Transverse colon (tissue), 4 donors: ENCODE results near the gene RWDD1. TPM values are rescaled to one million over a fixed set of nuclear protein-coding genes. Genes with fewer than 3 reads are reported as not detected.
"Not testable (repeated sequence)": the region's sequence is repeated elsewhere in the genome, so short reads cannot be mapped to it uniquely, and the experiment has no call there.

ENCODE experiments used
- DNase-seq: peaks from one replicate; pipeline ENCODE4 v3.0.0-alpha.2; 2019
- H3K27ac ChIP-seq, 4 donors: fragments of 200-600 bp; sonication (generic); 2 replicates each; pipeline ENCODE4 v1.5.1; 2016 to 2018; ENCODE audit warnings: inconsistent platforms in 4 of 4
- H3K27me3 ChIP-seq: fragments of 200-600 bp; sonication (generic); 2 replicates; pipeline ENCODE4 v1.5.1; 2017; ENCODE audit warnings: inconsistent platforms
- H3K36me3 ChIP-seq, 4 donors: fragments of 200-600 bp; sonication (generic); 2 replicates each; pipeline ENCODE4 v1.5.1; 2017 to 2019; ENCODE audit warnings: inconsistent platforms in 4 of 4
- H3K4me1 ChIP-seq, 4 donors: fragments of 200-600 bp; sonication (generic); 2 replicates each; pipeline ENCODE4 v1.5.1; 2017 to 2020; ENCODE audit warnings: inconsistent platforms in 4 of 4
- H3K4me3 ChIP-seq, 4 donors: fragments of 200-600 bp; sonication (generic); 1 replicate in 1 of 4; 2 replicates in 3 of 4; pipeline versions ENCODE4 v1.5.1 to v1.6.1; 2017 to 2019; ENCODE audit warnings: inconsistent platforms in 4 of 4
- H3K9me3 ChIP-seq, 2 donors: fragments of 200-600 bp; sonication (generic); 2 replicates each; pipeline ENCODE4 v1.5.1; 2017 to 2019; ENCODE audit warnings: inconsistent platforms in 2 of 2
- EP300 ChIP-seq: sonication (generic); formaldehyde crosslinking; IDR thresholded peaks from one replicate; pipeline ENCODE4 v1.6.1; 2017; ENCODE audit warnings: antibody characterized with exemption, low read depth
- POLR2A ChIP-seq: fragments of 450-650 bp; IDR thresholded peaks from one replicate; pipeline ENCODE4 v1.6.1; 2016; ENCODE audit warnings: antibody characterized with exemption, mild to moderate bottlenecking, moderate library complexity
- POLR2AphosphoS5 ChIP-seq, 3 donors: sonication (generic); formaldehyde crosslinking; IDR thresholded peaks; one replicate each; pipeline ENCODE4 v1.6.1; 2016; ENCODE audit warnings: antibody characterized with exemption in 3 of 3
- WGBS, 2 donors: methylation state at CpG; one replicate each; pipeline ENCODE4 v1.1.5; 2018; ENCODE audit warnings: low coverage in 1 of 2; 5-methylcytosine and 5-hydroxymethylcytosine counted together
- in situ Hi-C, 4 donors: fragments of 200-750 bp; cut with MboI; loops; one replicate each; pipeline versions ENCODE4 v1.15.0 to v1.15.1; 2017; ENCODE audit warnings: low sequenced_read_pairs in 3 of 4, low pct_ligation_motif_present in 1 of 4, low pct_unique_long_range_greater_than_20kb in 1 of 4
- intact Hi-C: fragments of 100-400 bp; cut with DNase I; formaldehyde crosslinking; loops from one replicate; pipeline ENCODE4 v1.15.1; 2023; ENCODE audit warnings: low total_unique reads
- total RNA-seq, 4 donors: library from RNA; depleted of rRNA; stranded (reverse); fragments of >200 nt; gene quantifications; one replicate each; pipeline ENCODE4 v1.1.0, GENCODE V29; 2016
- TF ChIP-seq, protein P1 (sequence below), 5 experiments: fragments of 200-600 bp in 3 of 5; fragments of 450-650 bp in 2 of 5; sonication (generic) in 3 of 5; IDR thresholded peaks; 1 replicate in 2 of 5; 2 replicates in 3 of 5; pipeline ENCODE4 v1.5.1; 2016 to 2017; ENCODE audit warnings: antibody characterized with exemption in 5 of 5, inconsistent platforms in 3 of 5, mild to moderate bottlenecking in 2 of 5, moderate library complexity in 1 of 5

Gene RWDD1
- total RNA-seq, 4 donors from 2014 or later, result 16.7 to 37.2 (median 30.3) TPM

DNA sequence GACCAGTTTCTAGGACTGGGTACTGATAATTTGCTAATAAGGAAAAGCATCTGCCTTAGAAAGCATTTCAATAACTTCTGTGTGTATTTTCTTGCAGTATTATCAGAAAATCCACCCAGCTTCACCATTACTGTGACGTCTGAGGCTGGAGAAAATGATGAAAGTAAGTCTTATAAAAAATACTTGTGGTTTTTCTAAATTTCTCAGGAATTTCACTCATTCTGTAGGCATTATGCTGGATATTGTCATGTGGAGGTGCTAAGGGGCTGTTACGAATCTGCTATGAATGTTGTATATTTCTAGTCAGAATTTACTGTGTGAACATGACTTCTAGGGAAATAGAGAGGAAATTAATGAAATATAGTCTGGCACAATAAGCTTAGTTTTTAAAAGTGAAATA, 8.9 kb downstream of the RWDD1 start:
- Histone ChIP-seq H3K27ac (no peak overlapping the region), H3K9me3 (no peaks in the 10 kb centered on the region), H3K27me3 (no peaks in the 10 kb centered on the region), H3K36me3 (peaks cover 0 to 24% (median 9%) of the 10 kb centered on the region in 4 donors), H3K4me1 (peaks cover 0 to 14% (median 4%) of the 10 kb centered on the region in 4 donors), H3K4me3 (no peak overlapping the region)
- WGBS, 2 donors, result 85 to 86% methylated on average over 2 of the region's 2 CpGs
- TF ChIP-seq POLR2A (no peak), EP300 (no peak), POLR2AphosphoS5 (IDR thresholded peaks at IDR 0.05) (no peak)
- TF ChIP-seq, protein P1, sequence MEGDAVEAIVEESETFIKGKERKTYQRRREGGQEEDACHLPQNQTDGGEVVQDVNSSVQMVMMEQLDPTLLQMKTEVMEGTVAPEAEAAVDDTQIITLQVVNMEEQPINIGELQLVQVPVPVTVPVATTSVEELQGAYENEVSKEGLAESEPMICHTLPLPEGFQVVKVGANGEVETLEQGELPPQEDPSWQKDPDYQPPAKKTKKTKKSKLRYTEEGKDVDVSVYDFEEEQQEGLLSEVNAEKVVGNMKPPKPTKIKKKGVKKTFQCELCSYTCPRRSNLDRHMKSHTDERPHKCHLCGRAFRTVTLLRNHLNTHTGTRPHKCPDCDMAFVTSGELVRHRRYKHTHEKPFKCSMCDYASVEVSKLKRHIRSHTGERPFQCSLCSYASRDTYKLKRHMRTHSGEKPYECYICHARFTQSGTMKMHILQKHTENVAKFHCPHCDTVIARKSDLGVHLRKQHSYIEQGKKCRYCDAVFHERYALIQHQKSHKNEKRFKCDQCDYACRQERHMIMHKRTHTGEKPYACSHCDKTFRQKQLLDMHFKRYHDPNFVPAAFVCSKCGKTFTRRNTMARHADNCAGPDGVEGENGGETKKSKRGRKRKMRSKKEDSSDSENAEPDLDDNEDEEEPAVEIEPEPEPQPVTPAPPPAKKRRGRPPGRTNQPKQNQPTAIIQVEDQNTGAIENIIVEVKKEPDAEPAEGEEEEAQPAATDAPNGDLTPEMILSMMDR (IDR thresholded peaks at IDR 0.05), result no peak
- intact Hi-C loops, result no loop called here
- DNase-seq, result no peak
- in situ Hi-C loops, result no loop called here

DNA sequence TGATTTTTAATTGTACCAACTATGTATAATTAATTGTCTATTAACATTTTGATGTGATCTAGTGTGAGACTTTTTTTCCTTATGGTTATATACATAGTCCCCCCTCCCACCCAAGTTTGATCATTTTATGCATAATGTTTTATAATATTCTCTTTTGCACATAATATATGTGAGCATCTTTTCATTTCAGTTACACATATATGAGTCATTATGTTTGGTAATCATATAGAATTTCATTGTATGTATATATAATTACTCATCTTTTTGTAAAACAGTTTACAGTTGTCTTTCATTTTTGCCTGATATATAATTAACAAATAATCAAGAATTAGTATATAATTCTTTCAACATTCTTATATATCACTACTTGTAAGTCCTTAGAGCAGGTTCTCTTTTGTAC, 15.0 kb downstream of the RWDD1 start:
- no peak for TF ChIP-seq POLR2AphosphoS5 (IDR thresholded peaks at IDR 0.05)
- intact Hi-C loops, result no loop called here
- DNase-seq, result no peak
- H3K4me1 ChIP-seq, result no peaks in the 10 kb centered on the region
- H3K9me3 ChIP-seq, result no peaks in the 10 kb centered on the region
- H3K27me3 ChIP-seq, result no peaks in the 10 kb centered on the region
- peaks cover 0 to 62% (median 18%) of the 10 kb centered on the region in 4 donors for H3K36me3 ChIP-seq
- H3K4me3 ChIP-seq, result no peak overlapping the region
- in situ Hi-C loops, result no loop called here
- H3K27ac ChIP-seq, result no peak overlapping the region

DNA sequence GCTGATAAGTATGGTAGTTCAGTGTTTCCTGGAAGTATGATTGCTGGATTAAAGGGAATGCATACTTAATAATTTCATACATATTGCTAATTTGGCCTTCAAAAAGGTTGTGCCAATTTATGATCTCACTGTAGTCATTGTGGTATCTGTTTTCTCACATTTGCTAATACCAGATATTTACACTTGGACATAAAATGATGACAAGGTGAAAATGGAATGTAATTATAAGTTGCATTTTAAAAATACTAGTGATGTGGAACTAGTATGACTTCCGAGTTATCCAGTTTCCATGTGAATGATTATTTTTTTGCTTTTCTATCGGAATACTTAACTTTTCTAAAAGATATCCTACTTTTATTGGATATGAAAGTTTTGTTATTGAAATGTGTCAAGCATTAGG, 15.4 kb downstream of the RWDD1 start:
- Histone ChIP-seq H3K4me1 (no peaks in the 10 kb centered on the region), H3K36me3 (peaks cover 0 to 65% (median 21%) of the 10 kb centered on the region in 4 donors), H3K9me3 (no peaks in the 10 kb centered on the region), H3K27ac (no peak overlapping the region), H3K4me3 (no peak overlapping the region), H3K27me3 (no peaks in the 10 kb centered on the region)
- intact Hi-C loops, result no loop called here
- in situ Hi-C loops, result no loop called here
- WGBS, 2 donors, result 93 to 97% methylated on average over 2 of the region's 2 CpGs
- TF ChIP-seq EP300 (no peak), POLR2AphosphoS5 (IDR thresholded peaks at IDR 0.05) (no peak)
- TF ChIP-seq, protein P1 (IDR thresholded peaks at IDR 0.05), result no peak
- DNase-seq, result no peak

DNA sequence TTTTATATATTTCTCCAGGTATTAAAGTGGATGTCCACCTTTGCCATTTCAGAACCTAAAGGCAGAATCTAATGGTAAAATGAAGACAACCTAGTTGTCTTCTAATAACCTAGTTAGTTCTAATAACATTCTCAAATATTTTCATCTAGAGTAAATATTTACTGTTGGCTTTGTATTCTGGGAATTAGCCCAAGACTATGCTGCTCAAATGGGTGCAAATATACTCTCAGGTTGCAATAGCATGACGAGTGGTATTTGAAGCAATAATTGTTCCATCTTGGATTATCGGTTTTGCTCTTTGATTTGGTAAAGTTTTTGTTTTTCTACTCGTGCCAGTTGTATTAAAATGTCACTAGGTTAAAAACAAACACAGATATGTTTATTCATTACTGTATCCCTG, 23.9 kb downstream of the RWDD1 start:
- WGBS, 2 donors, result 74 to 86% methylated on average over 3 of the region's 3 CpGs
- in situ Hi-C loops (no loop called here), intact Hi-C loops (no loop called here)
- Histone ChIP-seq H3K4me3 (no peak overlapping the region), H3K9me3 (no peaks in the 10 kb centered on the region), H3K36me3 (peaks cover 0 to 43% (median 15%) of the 10 kb centered on the region in 4 donors), H3K4me1 (no peaks in the 10 kb centered on the region), H3K27me3 (no peaks in the 10 kb centered on the region), H3K27ac (no peak overlapping the region)
- no peak for TF ChIP-seq EP300
- TF ChIP-seq POLR2AphosphoS5 (IDR thresholded peaks at IDR 0.05), result no peak
- TF ChIP-seq, protein P1 (IDR thresholded peaks at IDR 0.05), result no peak
- no peak for TF ChIP-seq POLR2A
- no peak for DNase-seq

DNA sequence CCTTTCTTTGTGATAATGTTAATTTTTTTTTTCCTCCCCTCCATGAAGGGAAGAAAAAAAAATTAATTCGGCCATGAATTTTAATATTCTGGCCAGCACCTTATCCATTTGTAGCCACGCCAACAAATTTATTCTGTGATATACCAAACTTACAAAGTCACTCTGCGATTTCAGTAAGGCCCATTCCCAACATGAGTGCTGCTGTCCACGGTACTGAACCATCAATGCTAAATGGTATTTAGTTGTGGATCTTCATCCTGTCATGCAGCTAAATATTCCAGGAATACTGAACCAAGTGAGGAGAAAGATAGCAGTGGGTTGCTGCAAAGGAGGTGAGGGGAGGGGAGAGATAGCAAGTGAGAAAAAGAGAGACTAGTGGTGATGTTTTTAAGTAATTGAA, 25.5 kb downstream of the RWDD1 start:
- intact Hi-C loops (no loop called here), in situ Hi-C loops (no loop called here)
- H3K4me1 ChIP-seq, result no peaks in the 10 kb centered on the region

DNA sequence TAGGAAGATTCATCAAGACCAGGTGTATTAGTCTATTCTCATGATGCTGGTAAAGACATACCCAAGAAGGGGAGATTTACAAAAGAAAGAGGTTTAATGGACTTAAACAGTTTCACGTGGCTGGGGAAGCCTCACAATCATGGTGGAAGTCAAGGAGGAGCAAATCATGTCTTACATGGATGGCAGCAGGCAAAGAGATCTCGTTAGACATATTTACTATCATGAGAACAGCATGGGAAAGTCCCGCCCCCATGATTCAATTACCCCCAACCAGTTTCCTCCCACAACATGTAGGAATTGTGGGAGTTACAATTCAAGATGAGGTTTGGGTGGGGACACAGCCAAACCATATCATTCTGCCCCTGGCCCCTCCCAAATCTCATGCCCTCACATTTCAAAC, 32.6 kb downstream of the RWDD1 start:
- in situ Hi-C loops, intact Hi-C loops, H3K36me3 ChIP-seq, H3K4me1 ChIP-seq, H3K27me3 ChIP-seq, H3K27ac ChIP-seq, H3K4me3 ChIP-seq, DNase-seq, H3K9me3 ChIP-seq: not testable (repeated sequence)
- WGBS, 2 donors, result 85 to 92% methylated on average over 3 of the region's 3 CpGs

More for the DNA sequence above, 25.5 kb downstream of the RWDD1 start:
- Histone ChIP-seq H3K27ac (no peak overlapping the region), H3K4me3 (no peak overlapping the region), H3K36me3 (peaks cover 0 to 27% (median 8%) of the 10 kb centered on the region in 4 donors), H3K27me3 (no peaks in the 10 kb centered on the region), H3K9me3 (no peaks in the 10 kb centered on the region)
- TF ChIP-seq POLR2AphosphoS5 (IDR thresholded peaks at IDR 0.05) (no peak), EP300 (no peak), POLR2A (no peak)
- TF ChIP-seq, protein P1 (IDR thresholded peaks at IDR 0.05), result no peak
- no peak for DNase-seq
- 86 to 93% methylated on average over 3 to 4 of the region's 4 CpGs for WGBS, 2 donors

DNA sequence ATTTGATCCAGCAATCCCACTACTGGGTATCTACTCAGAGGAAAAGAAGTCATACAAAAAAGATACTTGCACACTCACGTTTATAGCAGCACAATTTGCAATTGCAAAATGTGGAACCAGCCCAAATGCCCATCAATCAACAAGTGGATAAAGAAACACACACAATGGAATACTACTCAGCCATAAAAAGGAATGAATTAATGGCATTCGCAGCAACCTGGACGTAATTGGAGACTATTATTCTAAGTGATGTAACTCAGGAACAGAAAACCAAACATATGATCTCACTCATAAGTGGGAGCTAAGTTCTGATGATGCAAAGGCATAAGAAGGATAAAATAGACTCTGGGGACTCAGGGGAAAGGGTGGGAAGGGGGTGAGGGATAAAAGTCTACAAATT, 33.6 kb downstream of the RWDD1 start:
- H3K4me3 ChIP-seq, H3K36me3 ChIP-seq, in situ Hi-C loops, H3K4me1 ChIP-seq, H3K9me3 ChIP-seq, H3K27ac ChIP-seq, DNase-seq, intact Hi-C loops, H3K27me3 ChIP-seq: not testable (repeated sequence)
- 92% methylated on average over 3 of the region's 3 CpGs for WGBS, 2 donors
